GM18517 (cell line): Measurements from ENCODE around the gene PIK3CB.
A peak's percentile ranks its signal among the peaks of the same experiment; 100 is the strongest.
"Not testable (repeated sequence)": the region's sequence is repeated elsewhere in the genome, so short reads cannot be mapped to it uniquely, and the experiment has no call there.

Source experiments
- ATAC-seq: cut with Tn5 transposase; IDR thresholded peaks from one replicate; pipeline ENCODE4 v1.9.1; 2021; ENCODE audit warnings: mild to moderate bottlenecking, moderate library complexity; ENCODE audit not compliant: unreplicated experiment

The PIK3CB gene

GRCh38 chr3:138629526-138629925 lies 205.2 kb downstream of the PIK3CB start:
- no peak for ATAC-seq

DNA sequence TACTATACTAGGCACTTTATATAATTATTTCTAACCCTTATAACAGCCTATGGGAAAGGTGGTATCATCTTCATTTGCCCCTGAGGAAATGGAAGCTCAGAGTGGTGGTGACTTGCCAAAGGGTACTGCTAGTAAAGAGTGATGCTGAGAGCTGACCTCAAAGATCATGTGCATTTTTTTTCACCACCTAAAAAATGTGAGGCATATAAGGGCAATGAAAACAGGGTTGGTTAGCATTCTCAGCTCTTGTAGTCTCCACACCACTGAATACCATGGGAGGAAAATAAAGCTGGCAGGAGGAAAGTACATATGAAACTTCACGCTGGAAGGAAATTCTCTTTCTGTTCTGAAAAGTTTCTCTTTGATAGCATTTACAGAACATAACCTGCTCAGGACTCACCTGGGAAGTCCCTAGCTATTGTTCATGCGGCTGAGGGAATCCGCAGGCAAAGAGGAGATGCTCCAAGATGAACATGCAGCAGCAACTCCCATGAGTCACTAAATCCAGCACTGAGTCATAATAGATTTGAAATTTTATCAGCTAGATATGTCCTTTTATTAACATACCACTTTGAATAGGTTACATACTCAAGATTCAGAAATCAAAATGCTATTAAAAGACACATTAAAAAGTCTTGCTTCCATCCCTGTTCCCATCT lies 208.9 kb downstream of the PIK3CB start:
- no peak for ATAC-seq

GRCh38 chr3:138624518-138624917 lies 210.2 kb downstream of the PIK3CB start:
- ATAC-seq: no peak

GRCh38 chr3:138620431-138620830 lies 214.3 kb downstream of the PIK3CB start:
- no peak for ATAC-seq

DNA sequence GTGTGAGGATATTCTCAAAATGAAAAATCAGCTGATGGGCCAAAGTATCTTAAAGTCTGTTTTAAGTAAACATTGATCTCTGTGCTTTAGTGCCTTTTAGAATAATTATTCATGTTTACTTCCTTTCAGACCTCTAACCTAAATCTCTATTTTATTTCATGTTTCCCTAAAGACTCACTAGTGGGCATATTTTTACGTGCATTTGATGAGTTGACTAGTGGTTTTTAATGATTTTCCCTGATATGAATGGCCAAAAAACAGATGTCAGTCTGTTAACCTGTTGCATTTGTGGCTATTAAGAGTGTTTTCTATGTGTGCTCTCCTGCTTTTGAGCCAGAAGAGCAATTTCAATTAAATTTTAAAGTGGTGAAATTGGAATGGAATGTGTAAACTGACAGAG lies 219.3 kb downstream of the PIK3CB start:
- ATAC-seq: no peak

- ATAC-seq: no peak
Observed at GRCh38 chr3:138609898-138610266, 224.8 kb downstream of the PIK3CB start.

DNA sequence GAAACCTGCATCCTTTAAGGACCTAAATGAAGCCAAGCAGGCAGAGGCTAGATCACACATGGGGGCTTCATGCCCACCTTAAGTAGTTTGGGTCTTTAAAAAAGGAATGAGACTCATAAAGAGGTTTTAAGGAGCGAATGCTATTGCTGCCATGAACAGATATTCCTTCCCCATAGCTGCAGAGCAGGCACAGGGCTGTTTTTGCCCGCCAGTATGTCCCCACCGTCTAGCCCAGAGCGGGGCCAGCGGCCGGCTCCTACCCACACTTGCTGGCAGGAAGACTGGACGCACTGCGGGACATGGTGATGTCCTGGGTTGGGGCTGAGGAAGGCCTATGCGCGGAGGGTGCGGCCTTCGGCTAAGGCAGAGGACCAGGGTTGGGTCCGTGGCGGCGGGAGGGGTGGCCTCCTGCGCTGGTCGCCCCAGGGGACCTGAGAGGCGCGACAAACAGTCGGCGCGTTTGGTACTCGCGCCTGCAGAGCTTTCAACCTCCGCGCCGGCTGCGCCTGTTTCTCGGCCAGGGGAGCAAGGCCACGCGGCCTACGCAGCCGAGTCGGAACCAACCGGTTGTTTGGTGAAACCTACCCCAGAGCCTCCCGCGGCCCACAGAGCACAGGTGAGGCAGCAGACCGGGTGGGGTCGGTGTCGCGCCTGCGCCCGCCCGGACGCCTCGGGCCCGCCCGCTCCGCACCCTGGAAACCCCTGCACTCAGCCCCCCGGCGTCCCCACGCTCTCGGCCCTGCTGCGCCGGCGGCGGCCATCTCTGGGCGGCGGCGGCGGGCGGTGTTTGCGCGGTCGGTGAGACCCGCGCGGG lies 226.2 kb downstream of the PIK3CB start, which contains the start of gene FAIM:
TSS of gene FAIM (plus strand) at position 450 of the 814 bp plus-strand sequence. CDS start 10,956 bp downstream, outside the sequence.
- ATAC-seq: peak; percentile 64

DNA sequence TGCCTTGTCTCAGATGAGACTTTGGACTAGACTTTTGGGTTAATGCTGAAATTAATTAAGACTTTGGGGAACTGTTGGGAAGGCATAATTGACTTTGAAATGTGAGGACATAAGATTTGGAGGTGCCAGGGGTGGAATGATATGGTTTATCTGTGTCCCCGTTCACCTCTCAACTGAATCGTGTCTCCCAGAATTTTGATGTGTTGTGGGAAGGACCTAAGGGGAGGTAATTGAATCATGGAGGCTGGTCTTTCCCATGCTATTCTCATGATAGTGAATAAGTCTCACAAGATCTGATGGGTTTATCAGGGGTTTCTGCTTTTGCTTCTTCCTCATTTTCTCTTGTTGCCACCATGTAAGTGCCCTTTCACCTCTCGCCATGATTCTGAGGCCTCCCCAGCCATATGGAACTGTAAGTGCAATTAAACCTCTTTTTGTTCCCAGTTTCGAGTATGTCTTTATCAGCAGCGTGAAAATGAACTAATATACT lies 230.6 kb downstream of the PIK3CB start:
- not testable (repeated sequence) for ATAC-seq
